Measurements from ENCODE around the gene GRM3.

Gene GRM3

GRCh38 chr7:86689363-86689762 lies 45.7 kb downstream of the GRM3 start:
- no peak for DNase-seq (ENCODE audit: extremely low read depth in 1 of 2, low read depth in 1 of 2)

GRCh38 chr7:86692755-86693154 lies 49.0 kb downstream of the GRM3 start:
- DNase-seq (ENCODE audit: extremely low read depth in 1 of 2, low read depth in 1 of 2), result no peak

GRCh38 chr7:86706406-86706805 lies 62.7 kb downstream of the GRM3 start:
- no peak for DNase-seq (ENCODE audit: extremely low read depth in 1 of 2, low read depth in 1 of 2)

GRCh38 chr7:86708031-86708680 lies 64.4 kb downstream of the GRM3 start:
- DNase-seq (ENCODE audit: extremely low read depth in 1 of 2, low read depth in 1 of 2), result no peak

- no peak for DNase-seq (ENCODE audit: extremely low read depth in 1 of 2, low read depth in 1 of 2)
Measured at GRCh38 chr7:86720306-86720705, 76.6 kb downstream of the GRM3 start.

GRCh38 chr7:86733783-86734182 lies 90.1 kb downstream of the GRM3 start:
- no peak for DNase-seq (ENCODE audit: extremely low read depth in 1 of 2, low read depth in 1 of 2)

- no peak for DNase-seq (ENCODE audit: extremely low read depth in 1 of 2, low read depth in 1 of 2)
Measured at GRCh38 chr7:86745013-86745745, 101.5 kb downstream of the GRM3 start.

- no peak for DNase-seq (ENCODE audit: extremely low read depth in 1 of 2, low read depth in 1 of 2)
Measured at GRCh38 chr7:86747698-86748097, 104.0 kb downstream of the GRM3 start.

- no peak for DNase-seq (ENCODE audit: extremely low read depth in 1 of 2, low read depth in 1 of 2)
Measured at GRCh38 chr7:86748201-86748600, 104.5 kb downstream of the GRM3 start.

- DNase-seq (ENCODE audit: extremely low read depth in 1 of 2, low read depth in 1 of 2), result no peak
Measured at GRCh38 chr7:86748843-86749719, 105.4 kb downstream of the GRM3 start.

- DNase-seq (ENCODE audit: extremely low read depth in 1 of 2, low read depth in 1 of 2), result no peak
Measured at GRCh38 chr7:86749741-86750665, 106.3 kb downstream of the GRM3 start.

- no peak for DNase-seq (ENCODE audit: extremely low read depth in 1 of 2, low read depth in 1 of 2)
Measured at GRCh38 chr7:86760236-86760635, 116.5 kb downstream of the GRM3 start.

- no peak for DNase-seq (ENCODE audit: extremely low read depth in 1 of 2, low read depth in 1 of 2)
Measured at GRCh38 chr7:86762129-86762528, 118.4 kb downstream of the GRM3 start.

GRCh38 chr7:86765931-86766330 lies 122.2 kb downstream of the GRM3 start:
- DNase-seq (ENCODE audit: extremely low read depth in 1 of 2, low read depth in 1 of 2), result no peak

GRCh38 chr7:86768394-86768793 lies 124.7 kb downstream of the GRM3 start:
- DNase-seq (ENCODE audit: extremely low read depth in 1 of 2, low read depth in 1 of 2), result no peak

- DNase-seq (ENCODE audit: extremely low read depth in 1 of 2, low read depth in 1 of 2), result no peak
Measured at GRCh38 chr7:86768967-86769760, 125.5 kb downstream of the GRM3 start.

- DNase-seq (ENCODE audit: extremely low read depth in 1 of 2, low read depth in 1 of 2), result no peak
Measured at GRCh38 chr7:86773309-86773708, 129.6 kb downstream of the GRM3 start.

GRCh38 chr7:86775203-86775602 lies 131.5 kb downstream of the GRM3 start:
- DNase-seq (ENCODE audit: extremely low read depth in 1 of 2, low read depth in 1 of 2), result no peak

GRCh38 chr7:86776136-86776535 lies 132.4 kb downstream of the GRM3 start:
- DNase-seq (ENCODE audit: extremely low read depth in 1 of 2, low read depth in 1 of 2), result no peak

- DNase-seq (ENCODE audit: extremely low read depth in 1 of 2, low read depth in 1 of 2), result no peak
Measured at GRCh38 chr7:86778271-86778670, 134.6 kb downstream of the GRM3 start.

Measured in activated CD8-positive, alpha-beta memory T cell treated with anti-CD3 and anti-CD28 coated beads for 1 hour (primary cell).